ENCODE measurements around the gene COL4A6.

Gene COL4A6

GRCh38 chrX:108267557-108267956 is 170.7 kb downstream of the COL4A6 start:
- H3K9me3 ChIP-seq (ENCODE audit: low read length) = no peaks in the 10 kb centered on the region
- H3K4me2 ChIP-seq (ENCODE audit: low read length) = no peak overlapping the region
- no peak overlapping the region for H3K4me3 ChIP-seq (ENCODE audit: low read depth, low read length, poor library complexity, severe bottlenecking)
- TF ChIP-seq CTCF (IDR thresholded peaks at IDR 0.05; ENCODE audit: low read length) = no peak
- no peak for TF ChIP-seq EZH2 (IDR thresholded peaks at IDR 0.05; ENCODE audit: borderline replicate concordance, low read length)
- H3K9me2 ChIP-seq (ENCODE audit: low read depth, low read length) = no peaks in the 10 kb centered on the region
- H3F3A ChIP-seq (ENCODE audit: insufficient read depth, low read length) = no peaks in the 10 kb centered on the region
- no peak overlapping the region for H2AFZ ChIP-seq (ENCODE audit: low read length)
- H3K27ac ChIP-seq (ENCODE audit: low read depth, low read length, poor library complexity, severe bottlenecking) = no peak overlapping the region
- H4K20me1 ChIP-seq (ENCODE audit: insufficient read depth, low read length) = no peaks in the 10 kb centered on the region
- no peaks in the 10 kb centered on the region for H3K36me3 ChIP-seq (ENCODE audit: insufficient read depth, low read length)
- no peak overlapping the region for H3K9ac ChIP-seq (ENCODE audit: low read length)
- no peaks in the 10 kb centered on the region for H3K79me2 ChIP-seq (ENCODE audit: insufficient read depth, low read length)
- no peaks in the 10 kb centered on the region for H3K27me3 ChIP-seq (ENCODE audit: insufficient read depth, low read length)
- no peaks in the 10 kb centered on the region for H3K4me1 ChIP-seq (ENCODE audit: insufficient read depth, low read length, severe bottlenecking)

- Histone ChIP-seq H3K9ac (ENCODE audit: low read length) (no peak overlapping the region), H3K36me3 (ENCODE audit: insufficient read depth, low read length) (no peaks in the 10 kb centered on the region), H3F3A (ENCODE audit: insufficient read depth, low read length) (no peaks in the 10 kb centered on the region), H3K4me1 (ENCODE audit: insufficient read depth, low read length, severe bottlenecking) (no peaks in the 10 kb centered on the region), H3K79me2 (ENCODE audit: insufficient read depth, low read length) (no peaks in the 10 kb centered on the region), H2AFZ (ENCODE audit: low read length) (no peak overlapping the region), H3K4me2 (ENCODE audit: low read length) (no peak overlapping the region), H4K20me1 (ENCODE audit: insufficient read depth, low read length) (no peaks in the 10 kb centered on the region), H3K9me3 (ENCODE audit: low read length) (no peaks in the 10 kb centered on the region), H3K27ac (ENCODE audit: low read depth, low read length, poor library complexity, severe bottlenecking) (no peak overlapping the region), H3K9me2 (ENCODE audit: low read depth, low read length) (no peaks in the 10 kb centered on the region), H3K4me3 (ENCODE audit: low read depth, low read length, poor library complexity, severe bottlenecking) (no peak overlapping the region), H3K27me3 (ENCODE audit: insufficient read depth, low read length) (no peaks in the 10 kb centered on the region)
- TF ChIP-seq CTCF (IDR thresholded peaks at IDR 0.05; ENCODE audit: low read length) = no peak
- TF ChIP-seq EZH2 (IDR thresholded peaks at IDR 0.05; ENCODE audit: borderline replicate concordance, low read length) = no peak
Measured at GRCh38 chrX:108264376-108264775, 173.8 kb downstream of the COL4A6 start.

- no peaks in the 10 kb centered on the region for H3F3A ChIP-seq (ENCODE audit: insufficient read depth, low read length)
- H3K27me3 ChIP-seq (ENCODE audit: insufficient read depth, low read length) = no peaks in the 10 kb centered on the region
- no peak overlapping the region for H3K9ac ChIP-seq (ENCODE audit: low read length)
- no peaks in the 10 kb centered on the region for H3K9me3 ChIP-seq (ENCODE audit: low read length)
- no peak overlapping the region for H2AFZ ChIP-seq (ENCODE audit: low read length)
- H3K36me3 ChIP-seq (ENCODE audit: insufficient read depth, low read length) = no peaks in the 10 kb centered on the region
- no peak overlapping the region for H3K4me2 ChIP-seq (ENCODE audit: low read length)
- no peaks in the 10 kb centered on the region for H4K20me1 ChIP-seq (ENCODE audit: insufficient read depth, low read length)
- no peaks in the 10 kb centered on the region for H3K4me1 ChIP-seq (ENCODE audit: insufficient read depth, low read length, severe bottlenecking)
- H3K4me3 ChIP-seq (ENCODE audit: low read depth, low read length, poor library complexity, severe bottlenecking) = no peak overlapping the region
- H3K79me2 ChIP-seq (ENCODE audit: insufficient read depth, low read length) = no peaks in the 10 kb centered on the region
- TF ChIP-seq EZH2 (IDR thresholded peaks at IDR 0.05; ENCODE audit: borderline replicate concordance, low read length) (no peak), CTCF (IDR thresholded peaks at IDR 0.05; ENCODE audit: low read length) (no peak)
- H3K27ac ChIP-seq (ENCODE audit: low read depth, low read length, poor library complexity, severe bottlenecking) = no peak overlapping the region
- H3K9me2 ChIP-seq (ENCODE audit: low read depth, low read length) = no peaks in the 10 kb centered on the region
Measured at GRCh38 chrX:108261549-108262203, 176.5 kb downstream of the COL4A6 start.

Measured in OCI-LY1 (cell line).